GM23338 (cell line): ENCODE measurements around the gene HRH2. TPM values are rescaled to one million over a fixed set of nuclear protein-coding genes. Genes with fewer than 3 reads are reported as not detected.

Experiments used
- ATAC-seq: fragments of 200-7000 bp; cut with Tn5 transposase; 3 replicates; pipeline ENCODE4 v1.9.1; 2020
- DNase-seq: peaks from one replicate; pipeline ENCODE4 v3.0.0-alpha.2; 2015; ENCODE audit warnings: low spot score
- H2AFZ ChIP-seq: fragments of 200-600 bp; sonication (generic); 2 replicates; pipeline ENCODE4 v1.8.0; 2016; ENCODE audit warnings: antibody characterized with exemption, mild to moderate bottlenecking, moderate library complexity
- H3F3A ChIP-seq: fragments of 200-600 bp; sonication (generic); replicated peaks from 2 replicates; pipeline ENCODE4 v1.8.0; 2017; ENCODE audit warnings: antibody characterized with exemption, mixed run types, low read depth
- H3K27ac ChIP-seq: fragments of 200-600 bp; sonication (generic); 2 replicates; pipeline ENCODE4 v1.6.1; 2016; ENCODE audit warnings: low read depth
- H3K27me3 ChIP-seq: fragments of 200-600 bp; sonication (generic); 2 replicates; pipeline ENCODE4 v1.8.0; 2016; ENCODE audit warnings: mild to moderate bottlenecking, mixed run types, moderate library complexity; ENCODE audit not compliant: insufficient read depth
- H3K36me3 ChIP-seq: fragments of 200-600 bp; sonication (generic); 2 replicates; pipeline ENCODE4 v1.8.0; 2016; ENCODE audit warnings: mild to moderate bottlenecking; ENCODE audit not compliant: insufficient read depth
- H3K4me1 ChIP-seq: fragments of 200-600 bp; sonication (generic); 2 replicates; pipeline ENCODE4 v1.8.0; 2016; ENCODE audit warnings: mild to moderate bottlenecking, moderate library complexity; ENCODE audit not compliant: insufficient read depth
- H3K4me2 ChIP-seq: fragments of 200-600 bp; sonication (generic); 2 replicates; pipeline ENCODE4 v1.7.1; 2017; ENCODE audit warnings: mixed run types
- H3K4me3 ChIP-seq: fragments of 200-600 bp; sonication (generic); 2 replicates; pipeline ENCODE4 v1.6.1; 2016; ENCODE audit warnings: mixed run types
- H3K79me2 ChIP-seq: fragments of 200-600 bp; sonication (generic); replicated peaks from 2 replicates; pipeline ENCODE4 v1.8.0; 2017; ENCODE audit warnings: mild to moderate bottlenecking; ENCODE audit not compliant: insufficient read depth
- H3K9me2 ChIP-seq: fragments of 200-600 bp; sonication (generic); 2 replicates; pipeline ENCODE4 v1.8.0; 2017; ENCODE audit not compliant: insufficient read depth
- H4K20me1 ChIP-seq: fragments of 200-600 bp; sonication (generic); replicated peaks from 2 replicates; pipeline ENCODE4 v1.8.0; 2017; ENCODE audit warnings: mild to moderate bottlenecking; ENCODE audit not compliant: insufficient read depth
- H3K27ac Mint-ChIP-seq: 2 replicates; pipeline ENCODE4 v1.8.0; 2020; ENCODE audit warnings: inconsistent platforms, mild to moderate bottlenecking, moderate library complexity, mixed read lengths
- H3K27me3 Mint-ChIP-seq: 3 replicates; pipeline ENCODE4 v1.8.0; 2022; ENCODE audit warnings: low read depth, mild to moderate bottlenecking, moderate library complexity, mixed read lengths, inconsistent platforms; ENCODE audit not compliant: insufficient read depth, poor library complexity
- H3K36me3 Mint-ChIP-seq: 3 replicates; pipeline ENCODE4 v1.8.0; 2021; ENCODE audit warnings: low read depth, mild to moderate bottlenecking, inconsistent platforms, moderate library complexity, mixed read lengths
- H3K4me1 Mint-ChIP-seq: 3 replicates; pipeline ENCODE4 v1.8.0; 2020; ENCODE audit warnings: mild to moderate bottlenecking, inconsistent platforms, mixed read lengths
- H3K4me3 Mint-ChIP-seq: 3 replicates; pipeline ENCODE4 v1.8.0; 2021; ENCODE audit warnings: moderate library complexity, mild to moderate bottlenecking, inconsistent platforms, mixed read lengths
- H3K9me3 Mint-ChIP-seq: 3 replicates; pipeline ENCODE4 v1.8.0; 2020; ENCODE audit warnings: moderate library complexity, mild to moderate bottlenecking, inconsistent platforms, mixed read lengths
- CREB1 ChIP-seq: fragments of 250-450 bp; sonication (Bioruptor Pico); IDR thresholded peaks from 2 replicates; pipeline ENCODE4 v1.5.0; 2020; ENCODE audit warnings: low read depth, mild to moderate bottlenecking, moderate library complexity
- EZH2 ChIP-seq: fragments of 200-600 bp; sonication (generic); IDR thresholded peaks from one replicate; pipeline ENCODE4 v1.8.0; 2017; ENCODE audit warnings: antibody characterized with exemption, mild to moderate bottlenecking, low read depth; ENCODE audit not compliant: unreplicated experiment
- EZH2phosphoT487 ChIP-seq: fragments of 200-600 bp; sonication (generic); IDR thresholded peaks from one replicate; pipeline ENCODE4 v1.8.1; 2018; ENCODE audit warnings: antibody characterized with exemption; ENCODE audit not compliant: unreplicated experiment
- NANOG ChIP-seq: IDR thresholded peaks from 2 replicates; pipeline ENCODE4 v1.6.1; 2016; ENCODE audit warnings: antibody characterized with exemption, borderline replicate concordance
- POLR2AphosphoS5 ChIP-seq: IDR thresholded peaks from 2 replicates; pipeline ENCODE4 v1.6.1; 2016; ENCODE audit warnings: antibody characterized with exemption, low read depth
- STAT1 ChIP-seq: IDR thresholded peaks from one replicate; pipeline ENCODE4 v1.6.1; 2016; ENCODE audit warnings: antibody characterized with exemption; ENCODE audit not compliant: unreplicated experiment
- ZNF114 ChIP-seq: fragments of 250-450 bp; sonication (Bioruptor Pico); IDR thresholded peaks from 2 replicates; pipeline ENCODE4 v1.5.0; 2020; ENCODE audit warnings: mild to moderate bottlenecking, moderate library complexity
- ZNF331 ChIP-seq: fragments of 250-450 bp; sonication (Bioruptor Pico); IDR thresholded peaks from 2 replicates; pipeline ENCODE4 v1.5.0; 2020; ENCODE audit warnings: low read depth, mild to moderate bottlenecking, moderate library complexity
- polyA plus RNA-seq: library from polyadenylated mRNA; unstranded; fragments of >200 nt; fragmentation: Nextera tagmentation; extraction: Ambion mirVana; gene quantifications from 2 replicates; pipeline ENCODE4 v1.2.1, GENCODE V29; 2016
- total RNA-seq: library from RNA; depleted of rRNA; stranded (reverse); fragments of >200 nt; shearing (Covaris generic); gene quantifications from 2 replicates; pipeline ENCODE4 v1.2.3, GENCODE V29; 2014
- TF ChIP-seq, protein P1 (sequence below): fragments of 250-450 bp; sonication (Bioruptor Pico); IDR thresholded peaks from 2 replicates; pipeline ENCODE4 v1.5.0; 2020; ENCODE audit warnings: mild to moderate bottlenecking, moderate library complexity
- TF ChIP-seq, protein P2 (sequence below), 2 experiments: fragments of 200-600 bp in 1 of 2; sonication (generic) in 1 of 2; conservative IDR thresholded peaks; 2 replicates each; pipeline versions ENCODE4 v1.5.1 to v1.6.1; 2016 to 2017; ENCODE audit warnings: antibody characterized with exemption in 2 of 2, low read depth in 2 of 2, mild to moderate bottlenecking in 2 of 2, moderate library complexity in 1 of 2
- TF ChIP-seq, protein P3 (sequence below): IDR thresholded peaks from one replicate; pipeline ENCODE4 v1.6.1; 2018; ENCODE audit warnings: antibody characterized with exemption; ENCODE audit not compliant: unreplicated experiment

HRH2 gene
- total and polyA plus RNA-seq, 2 experiments from 2014 or later = 6.8 to 7.0 TPM

DNA sequence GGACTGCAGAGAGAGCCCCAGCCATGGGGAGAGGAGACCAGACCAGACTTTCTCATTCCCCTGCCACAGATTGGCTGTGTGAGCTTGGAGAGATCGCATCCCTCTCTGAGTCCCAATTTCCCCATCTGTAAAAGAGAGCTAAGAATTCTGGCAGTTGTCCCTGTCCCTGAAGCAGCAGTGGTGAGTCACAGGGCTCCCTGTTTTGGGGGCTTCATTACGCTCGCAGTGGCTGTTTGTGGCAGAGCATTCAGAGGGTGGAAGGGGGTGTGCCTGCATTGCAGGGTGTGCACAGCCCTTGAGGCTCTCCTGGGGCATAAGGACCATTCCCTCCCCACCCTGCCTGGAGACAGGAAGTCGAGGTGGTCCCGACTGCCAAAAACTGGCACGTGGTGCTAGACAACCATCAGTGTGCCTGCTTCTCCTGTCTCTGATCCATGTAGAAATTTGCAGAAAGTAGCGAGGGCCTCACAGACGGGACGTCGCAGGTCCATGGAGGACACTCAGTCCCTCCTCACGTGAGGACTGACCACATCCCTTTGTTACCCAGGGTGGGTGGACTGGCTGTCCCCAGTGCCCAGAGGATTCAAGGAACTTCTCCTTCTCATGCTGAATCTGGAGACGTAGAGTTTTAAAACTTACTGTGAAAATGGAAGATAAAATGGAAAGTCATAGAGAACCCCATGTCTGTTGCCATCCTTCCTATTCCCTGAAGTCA, 35.3 kb downstream of the HRH2 start:
- peaks cover 30% of the 10 kb centered on the region for H3K4me1 Mint-ChIP-seq
- H3K9me3 Mint-ChIP-seq = no peaks in the 10 kb centered on the region
- no peak for ATAC-seq

More for the DNA sequence above, 35.3 kb downstream of the HRH2 start:
- Histone ChIP-seq H3K9me2 (no peaks in the 10 kb centered on the region), H3F3A (0 out of 2 replicates have a peak, but pooled peaks cover 4% of the 10 kb centered on the region), H3K4me3 (no peak overlapping the region), H3K27ac (no peak overlapping the region), H2AFZ (no peak overlapping the region), H3K27me3 (no peaks in the 10 kb centered on the region), H3K4me2 (no peak overlapping the region), H4K20me1 (no peaks in the 10 kb centered on the region), H3K79me2 (no peaks in the 10 kb centered on the region), H3K4me1 (peaks cover 16% of the 10 kb centered on the region; the same call in 1 of the 2 replicates), H3K36me3 (no peaks in the 10 kb centered on the region; the same call in 1 of the 2 replicates)
- no peak overlapping the region for H3K27ac Mint-ChIP-seq
- peaks cover 21% of the 10 kb centered on the region for H3K27me3 Mint-ChIP-seq
- no peak overlapping the region for H3K4me3 Mint-ChIP-seq
- H3K36me3 Mint-ChIP-seq = peaks cover under 1% of the 10 kb centered on the region; the same call in 1 of the 3 replicates
- TF ChIP-seq EZH2 = no peak
- TF ChIP-seq, protein P1, sequence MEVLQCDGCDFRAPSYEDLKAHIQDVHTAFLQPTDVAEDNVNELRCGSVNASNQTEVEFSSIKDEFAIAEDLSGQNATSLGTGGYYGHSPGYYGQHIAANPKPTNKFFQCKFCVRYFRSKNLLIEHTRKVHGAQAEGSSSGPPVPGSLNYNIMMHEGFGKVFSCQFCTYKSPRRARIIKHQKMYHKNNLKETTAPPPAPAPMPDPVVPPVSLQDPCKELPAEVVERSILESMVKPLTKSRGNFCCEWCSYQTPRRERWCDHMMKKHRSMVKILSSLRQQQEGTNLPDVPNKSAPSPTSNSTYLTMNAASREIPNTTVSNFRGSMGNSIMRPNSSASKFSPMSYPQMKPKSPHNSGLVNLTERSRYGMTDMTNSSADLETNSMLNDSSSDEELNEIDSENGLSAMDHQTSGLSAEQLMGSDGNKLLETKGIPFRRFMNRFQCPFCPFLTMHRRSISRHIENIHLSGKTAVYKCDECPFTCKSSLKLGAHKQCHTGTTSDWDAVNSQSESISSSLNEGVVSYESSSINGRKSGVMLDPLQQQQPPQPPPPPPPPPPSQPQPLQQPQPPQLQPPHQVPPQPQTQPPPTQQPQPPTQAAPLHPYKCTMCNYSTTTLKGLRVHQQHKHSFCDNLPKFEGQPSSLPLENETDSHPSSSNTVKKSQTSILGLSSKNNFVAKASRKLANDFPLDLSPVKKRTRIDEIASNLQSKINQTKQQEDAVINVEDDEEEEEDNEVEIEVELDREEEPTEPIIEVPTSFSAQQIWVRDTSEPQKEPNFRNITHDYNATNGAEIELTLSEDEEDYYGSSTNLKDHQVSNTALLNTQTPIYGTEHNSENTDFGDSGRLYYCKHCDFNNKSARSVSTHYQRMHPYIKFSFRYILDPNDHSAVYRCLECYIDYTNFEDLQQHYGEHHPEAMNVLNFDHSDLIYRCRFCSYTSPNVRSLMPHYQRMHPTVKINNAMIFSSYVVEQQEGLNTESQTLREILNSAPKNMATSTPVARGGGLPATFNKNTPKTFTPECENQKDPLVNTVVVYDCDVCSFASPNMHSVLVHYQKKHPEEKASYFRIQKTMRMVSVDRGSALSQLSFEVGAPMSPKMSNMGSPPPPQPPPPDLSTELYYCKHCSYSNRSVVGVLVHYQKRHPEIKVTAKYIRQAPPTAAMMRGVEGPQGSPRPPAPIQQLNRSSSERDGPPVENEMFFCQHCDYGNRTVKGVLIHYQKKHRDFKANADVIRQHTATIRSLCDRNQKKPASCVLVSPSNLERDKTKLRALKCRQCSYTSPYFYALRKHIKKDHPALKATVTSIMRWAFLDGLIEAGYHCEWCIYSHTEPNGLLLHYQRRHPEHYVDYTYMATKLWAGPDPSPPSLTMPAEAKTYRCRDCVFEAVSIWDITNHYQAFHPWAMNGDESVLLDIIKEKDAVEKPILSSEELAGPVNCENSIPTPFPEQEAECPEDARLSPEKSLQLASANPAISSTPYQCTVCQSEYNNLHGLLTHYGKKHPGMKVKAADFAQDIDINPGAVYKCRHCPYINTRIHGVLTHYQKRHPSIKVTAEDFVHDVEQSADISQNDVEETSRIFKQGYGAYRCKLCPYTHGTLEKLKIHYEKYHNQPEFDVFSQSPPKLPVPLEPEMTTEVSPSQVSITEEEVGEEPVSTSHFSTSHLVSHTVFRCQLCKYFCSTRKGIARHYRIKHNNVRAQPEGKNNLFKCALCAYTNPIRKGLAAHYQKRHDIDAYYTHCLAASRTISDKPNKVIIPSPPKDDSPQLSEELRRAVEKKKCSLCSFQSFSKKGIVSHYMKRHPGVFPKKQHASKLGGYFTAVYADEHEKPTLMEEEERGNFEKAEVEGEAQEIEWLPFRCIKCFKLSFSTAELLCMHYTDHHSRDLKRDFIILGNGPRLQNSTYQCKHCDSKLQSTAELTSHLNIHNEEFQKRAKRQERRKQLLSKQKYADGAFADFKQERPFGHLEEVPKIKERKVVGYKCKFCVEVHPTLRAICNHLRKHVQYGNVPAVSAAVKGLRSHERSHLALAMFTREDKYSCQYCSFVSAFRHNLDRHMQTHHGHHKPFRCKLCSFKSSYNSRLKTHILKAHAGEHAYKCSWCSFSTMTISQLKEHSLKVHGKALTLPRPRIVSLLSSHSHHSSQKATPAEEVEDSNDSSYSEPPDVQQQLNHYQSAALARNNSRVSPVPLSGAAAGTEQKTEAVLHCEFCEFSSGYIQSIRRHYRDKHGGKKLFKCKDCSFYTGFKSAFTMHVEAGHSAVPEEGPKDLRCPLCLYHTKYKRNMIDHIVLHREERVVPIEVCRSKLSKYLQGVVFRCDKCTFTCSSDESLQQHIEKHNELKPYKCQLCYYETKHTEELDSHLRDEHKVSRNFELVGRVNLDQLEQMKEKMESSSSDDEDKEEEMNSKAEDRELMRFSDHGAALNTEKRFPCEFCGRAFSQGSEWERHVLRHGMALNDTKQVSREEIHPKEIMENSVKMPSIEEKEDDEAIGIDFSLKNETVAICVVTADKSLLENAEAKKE (CRISPR knock-in tag) = no peak
- TF ChIP-seq NANOG = no peak
- TF ChIP-seq ZNF114 (CRISPR knock-in tag) = no peak
- TF ChIP-seq ZNF331 (CRISPR knock-in tag) = no peak
- no peak for TF ChIP-seq CREB1 (CRISPR knock-in tag)
- TF ChIP-seq, protein P2, sequence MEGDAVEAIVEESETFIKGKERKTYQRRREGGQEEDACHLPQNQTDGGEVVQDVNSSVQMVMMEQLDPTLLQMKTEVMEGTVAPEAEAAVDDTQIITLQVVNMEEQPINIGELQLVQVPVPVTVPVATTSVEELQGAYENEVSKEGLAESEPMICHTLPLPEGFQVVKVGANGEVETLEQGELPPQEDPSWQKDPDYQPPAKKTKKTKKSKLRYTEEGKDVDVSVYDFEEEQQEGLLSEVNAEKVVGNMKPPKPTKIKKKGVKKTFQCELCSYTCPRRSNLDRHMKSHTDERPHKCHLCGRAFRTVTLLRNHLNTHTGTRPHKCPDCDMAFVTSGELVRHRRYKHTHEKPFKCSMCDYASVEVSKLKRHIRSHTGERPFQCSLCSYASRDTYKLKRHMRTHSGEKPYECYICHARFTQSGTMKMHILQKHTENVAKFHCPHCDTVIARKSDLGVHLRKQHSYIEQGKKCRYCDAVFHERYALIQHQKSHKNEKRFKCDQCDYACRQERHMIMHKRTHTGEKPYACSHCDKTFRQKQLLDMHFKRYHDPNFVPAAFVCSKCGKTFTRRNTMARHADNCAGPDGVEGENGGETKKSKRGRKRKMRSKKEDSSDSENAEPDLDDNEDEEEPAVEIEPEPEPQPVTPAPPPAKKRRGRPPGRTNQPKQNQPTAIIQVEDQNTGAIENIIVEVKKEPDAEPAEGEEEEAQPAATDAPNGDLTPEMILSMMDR (conservative IDR thresholded peaks at IDR 0.05; ENCODE audit: low read depth in 2 of 2) = no peak
- no peak for TF ChIP-seq POLR2AphosphoS5
- TF ChIP-seq EZH2phosphoT487 = no peak
- TF ChIP-seq STAT1 = no peak
- TF ChIP-seq, protein P3, sequence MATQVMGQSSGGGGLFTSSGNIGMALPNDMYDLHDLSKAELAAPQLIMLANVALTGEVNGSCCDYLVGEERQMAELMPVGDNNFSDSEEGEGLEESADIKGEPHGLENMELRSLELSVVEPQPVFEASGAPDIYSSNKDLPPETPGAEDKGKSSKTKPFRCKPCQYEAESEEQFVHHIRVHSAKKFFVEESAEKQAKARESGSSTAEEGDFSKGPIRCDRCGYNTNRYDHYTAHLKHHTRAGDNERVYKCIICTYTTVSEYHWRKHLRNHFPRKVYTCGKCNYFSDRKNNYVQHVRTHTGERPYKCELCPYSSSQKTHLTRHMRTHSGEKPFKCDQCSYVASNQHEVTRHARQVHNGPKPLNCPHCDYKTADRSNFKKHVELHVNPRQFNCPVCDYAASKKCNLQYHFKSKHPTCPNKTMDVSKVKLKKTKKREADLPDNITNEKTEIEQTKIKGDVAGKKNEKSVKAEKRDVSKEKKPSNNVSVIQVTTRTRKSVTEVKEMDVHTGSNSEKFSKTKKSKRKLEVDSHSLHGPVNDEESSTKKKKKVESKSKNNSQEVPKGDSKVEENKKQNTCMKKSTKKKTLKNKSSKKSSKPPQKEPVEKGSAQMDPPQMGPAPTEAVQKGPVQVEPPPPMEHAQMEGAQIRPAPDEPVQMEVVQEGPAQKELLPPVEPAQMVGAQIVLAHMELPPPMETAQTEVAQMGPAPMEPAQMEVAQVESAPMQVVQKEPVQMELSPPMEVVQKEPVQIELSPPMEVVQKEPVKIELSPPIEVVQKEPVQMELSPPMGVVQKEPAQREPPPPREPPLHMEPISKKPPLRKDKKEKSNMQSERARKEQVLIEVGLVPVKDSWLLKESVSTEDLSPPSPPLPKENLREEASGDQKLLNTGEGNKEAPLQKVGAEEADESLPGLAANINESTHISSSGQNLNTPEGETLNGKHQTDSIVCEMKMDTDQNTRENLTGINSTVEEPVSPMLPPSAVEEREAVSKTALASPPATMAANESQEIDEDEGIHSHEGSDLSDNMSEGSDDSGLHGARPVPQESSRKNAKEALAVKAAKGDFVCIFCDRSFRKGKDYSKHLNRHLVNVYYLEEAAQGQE = no peak
- no peak for DNase-seq
